Stimulated activated CD8-positive, alpha-beta memory T cell treated with anti-CD3 and anti-CD28 coated beads, Interleukin-15, amount 100 ng/mL, for 1 hour (primary cell): Measurements from ENCODE around the gene TCEA2.

ENCODE experiments used
- DNase-seq: peaks from one replicate; pipeline ENCODE4 v3.0.0-alpha.2; 2020; ENCODE audit warnings: low read depth

TCEA2 gene

GRCh38 chr20:64049060-64049877 is 13.7 kb upstream of the TCEA2 start, which contains the start of gene SOX18:
SOX18 (minus strand) TSS chr20:64049639; CDS start chr20:64049516, 123 bp downstream.
- no peak for DNase-seq

- DNase-seq: no peak
Measured at GRCh38 chr20:64049878-64050260, 13.1 kb upstream of the TCEA2 start.

GRCh38 chr20:64050261-64051032 is 12.6 kb upstream of the TCEA2 start:
- no peak for DNase-seq

- no peak for DNase-seq
Measured at GRCh38 chr20:64051033-64051452, 12.0 kb upstream of the TCEA2 start.

GRCh38 chr20:64051561-64052325 is 11.3 kb upstream of the TCEA2 start:
- no peak for DNase-seq

GRCh38 chr20:64052326-64052722 is 10.7 kb upstream of the TCEA2 start:
- DNase-seq: no peak

- no peak for DNase-seq
Measured at GRCh38 chr20:64052987-64053840, 9.8 kb upstream of the TCEA2 start.

- no peak for DNase-seq
Measured at GRCh38 chr20:64053841-64054661, 8.9 kb upstream of the TCEA2 start.

GRCh38 chr20:64055396-64055892 is 7.6 kb upstream of the TCEA2 start:
- DNase-seq: no peak

- DNase-seq: no peak
Measured at GRCh38 chr20:64055893-64056638, 6.9 kb upstream of the TCEA2 start.

GRCh38 chr20:64056639-64056888 is 6.4 kb upstream of the TCEA2 start:
- DNase-seq: no peak

- no peak for DNase-seq
Measured at GRCh38 chr20:64056889-64057627, 5.9 kb upstream of the TCEA2 start.

GRCh38 chr20:64057628-64058498 is 5.1 kb upstream of the TCEA2 start:
- DNase-seq: peak; percentile 69

- DNase-seq: no peak
Measured at GRCh38 chr20:64058536-64058935, 4.5 kb upstream of the TCEA2 start.

- DNase-seq: no peak
Measured at GRCh38 chr20:64062276-64062595, 762 bp upstream of the TCEA2 start.

GRCh38 chr20:64063389-64064144 is 569 bp downstream of the TCEA2 start:
- DNase-seq: no peak

- no peak for DNase-seq
Measured at GRCh38 chr20:64064145-64064698, 1.2 kb downstream of the TCEA2 start.
